GM19240 (cell line): ENCODE results near the gene HSPA1L.
"Not testable (repeated sequence)": the region's sequence is repeated elsewhere in the genome, so short reads cannot be mapped to it uniquely, and the experiment has no call there.

Experiments
- DNase-seq: peaks from one replicate; pipeline ENCODE4 v3.0.0; 2011; ENCODE audit warnings: low spot score; ENCODE audit not compliant: insufficient read length

HSPA1L gene

GRCh38 chr6:31837369-31838113 is 22.5 kb upstream of the HSPA1L start:
- DNase-seq: no peak

- no peak for DNase-seq
Measured at GRCh38 chr6:31836474-31837368, 21.6 kb upstream of the HSPA1L start.

- no peak for DNase-seq
Measured at GRCh38 chr6:31836047-31836473, 21.0 kb upstream of the HSPA1L start.

GRCh38 chr6:31834367-31835250 is 19.5 kb upstream of the HSPA1L start:
- DNase-seq: no peak

GRCh38 chr6:31831350-31832215 is 16.5 kb upstream of the HSPA1L start:
- DNase-seq: no peak

- DNase-seq: no peak
Measured at GRCh38 chr6:31830886-31831335, 15.8 kb upstream of the HSPA1L start.

- no peak for DNase-seq
Measured at GRCh38 chr6:31829633-31830283, 14.7 kb upstream of the HSPA1L start.

GRCh38 chr6:31827286-31828079 is 12.4 kb upstream of the HSPA1L start, which contains the start of gene HSPA1B:
Gene HSPA1B (plus strand): TSS chr6:31827738. CDS start chr6:31827951, 213 bp downstream.
- DNase-seq: peak; percentile 69

GRCh38 chr6:31826793-31827285 is 11.8 kb upstream of the HSPA1L start:
- DNase-seq: no peak

GRCh38 chr6:31825553-31825952 is 10.5 kb upstream of the HSPA1L start:
- no peak for DNase-seq

- not testable (repeated sequence) for DNase-seq
Measured at GRCh38 chr6:31823592-31824196, 8.6 kb upstream of the HSPA1L start.

GRCh38 chr6:31822036-31822821 is 7.1 kb upstream of the HSPA1L start:
- DNase-seq: no peak

- DNase-seq: no peak
Measured at GRCh38 chr6:31821301-31822035, 6.4 kb upstream of the HSPA1L start.

GRCh38 chr6:31820399-31820798 is 5.3 kb upstream of the HSPA1L start:
- not testable (repeated sequence) for DNase-seq

- no peak for DNase-seq
Measured at GRCh38 chr6:31819871-31820299, 4.8 kb upstream of the HSPA1L start.

GRCh38 chr6:31817929-31818511 is 2.9 kb upstream of the HSPA1L start:
- DNase-seq: not testable (repeated sequence)
